Epidermal melanocyte (primary cell): ENCODE results near the gene PCSK9.
A peak's percentile ranks its signal among the peaks of the same experiment; 100 is the strongest.
"Not testable (repeated sequence)": the region's sequence is repeated elsewhere in the genome, so short reads cannot be mapped to it uniquely, and the experiment has no call there.

ENCODE experiments used
- DNase-seq: peaks from one replicate; pipeline ENCODE4 v3.0.0; 2011; ENCODE audit warnings: low spot score; ENCODE audit not compliant: insufficient read length

Gene PCSK9

DNA sequence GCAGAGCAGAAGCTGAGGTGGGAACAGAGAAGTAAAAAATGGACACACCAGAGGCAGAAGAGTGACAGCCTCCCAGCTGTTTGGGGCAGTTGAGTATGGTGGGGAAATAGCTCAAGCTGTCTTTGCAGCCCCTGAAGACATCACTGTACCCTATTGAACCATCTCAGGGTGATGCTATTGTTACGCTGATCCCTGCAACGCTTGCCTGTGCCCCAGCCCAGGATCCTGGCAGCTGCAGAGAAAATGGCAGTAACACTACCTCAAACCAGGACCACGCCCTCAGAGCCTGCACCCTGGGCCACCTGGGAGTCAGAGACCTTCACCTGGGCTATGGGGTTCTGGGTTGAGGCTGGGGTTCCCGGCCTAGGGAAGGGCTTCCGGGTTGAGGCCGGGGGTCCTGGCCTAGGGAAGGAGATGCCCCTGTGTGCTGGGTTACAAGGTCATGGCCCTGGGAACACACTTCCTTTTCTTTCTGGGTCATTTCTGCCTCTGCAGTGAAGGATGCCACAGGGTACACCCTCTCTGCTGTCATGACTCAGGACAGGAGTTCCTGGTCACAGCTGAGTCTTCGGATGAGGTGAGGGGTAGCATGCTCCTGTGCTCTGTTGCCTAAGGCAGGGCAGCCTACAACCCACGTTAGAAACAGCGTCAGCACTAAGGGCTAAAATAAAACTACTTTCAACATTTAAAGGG is 29.0 kb upstream of the PCSK9 start:
- DNase-seq, result no peak

DNA sequence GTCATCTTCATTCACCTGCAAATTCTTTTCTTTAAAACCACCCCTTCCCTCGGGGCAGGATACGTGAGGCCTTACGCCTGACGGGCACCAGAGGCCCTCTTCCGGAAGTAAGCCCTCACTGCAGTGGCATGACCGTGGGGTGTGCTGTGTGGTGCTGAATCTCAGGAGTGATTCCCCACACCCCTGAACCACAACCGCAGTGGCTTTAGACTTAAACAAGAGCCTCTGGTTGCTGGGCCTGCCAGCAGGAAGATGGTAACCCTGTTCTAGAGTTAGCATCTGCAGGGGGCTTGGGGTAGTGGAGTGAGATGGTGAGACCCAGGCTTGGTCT is 28.5 kb upstream of the PCSK9 start:
- no peak for DNase-seq

DNA sequence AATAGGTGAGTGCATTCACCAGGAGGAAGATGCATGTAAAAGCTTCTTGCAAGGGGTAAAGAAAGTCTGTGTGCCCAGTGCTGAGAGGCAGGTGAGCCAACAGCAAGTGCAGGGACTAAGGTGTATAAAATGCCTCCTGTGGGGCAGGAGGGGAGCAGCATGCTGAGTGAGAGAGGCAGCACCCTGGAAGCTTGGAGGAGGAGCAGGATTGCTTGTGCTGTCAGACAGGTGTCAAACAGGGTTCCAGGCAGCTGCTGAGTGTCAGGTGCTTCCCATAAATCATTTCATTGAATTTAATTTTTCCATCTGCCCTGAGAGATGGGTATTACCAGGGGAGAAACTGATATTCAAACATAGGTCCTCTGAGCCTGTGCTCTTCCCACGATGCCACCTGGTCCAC is 26.7 kb upstream of the PCSK9 start:
- no peak for DNase-seq

DNA sequence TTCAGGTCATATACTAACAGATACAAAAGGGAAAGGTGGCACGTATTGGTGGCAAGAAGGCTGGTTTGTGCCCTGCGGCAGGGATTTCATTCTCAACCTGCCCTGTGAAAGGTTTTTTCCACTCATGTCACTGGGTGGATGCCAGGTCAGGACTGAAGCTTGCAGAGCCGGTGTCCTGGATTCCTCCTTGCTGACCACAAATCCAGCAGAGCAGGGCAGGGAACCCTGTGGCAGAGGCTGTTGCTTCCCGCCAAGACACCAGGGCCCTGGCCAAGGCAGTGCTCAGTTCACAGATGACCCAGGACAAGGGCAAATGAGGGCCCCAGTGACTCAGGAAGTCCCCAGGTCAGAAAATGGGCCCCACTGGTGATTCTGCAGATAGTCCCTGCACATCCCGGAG is 24.2 kb upstream of the PCSK9 start:
- no peak for DNase-seq

DNA sequence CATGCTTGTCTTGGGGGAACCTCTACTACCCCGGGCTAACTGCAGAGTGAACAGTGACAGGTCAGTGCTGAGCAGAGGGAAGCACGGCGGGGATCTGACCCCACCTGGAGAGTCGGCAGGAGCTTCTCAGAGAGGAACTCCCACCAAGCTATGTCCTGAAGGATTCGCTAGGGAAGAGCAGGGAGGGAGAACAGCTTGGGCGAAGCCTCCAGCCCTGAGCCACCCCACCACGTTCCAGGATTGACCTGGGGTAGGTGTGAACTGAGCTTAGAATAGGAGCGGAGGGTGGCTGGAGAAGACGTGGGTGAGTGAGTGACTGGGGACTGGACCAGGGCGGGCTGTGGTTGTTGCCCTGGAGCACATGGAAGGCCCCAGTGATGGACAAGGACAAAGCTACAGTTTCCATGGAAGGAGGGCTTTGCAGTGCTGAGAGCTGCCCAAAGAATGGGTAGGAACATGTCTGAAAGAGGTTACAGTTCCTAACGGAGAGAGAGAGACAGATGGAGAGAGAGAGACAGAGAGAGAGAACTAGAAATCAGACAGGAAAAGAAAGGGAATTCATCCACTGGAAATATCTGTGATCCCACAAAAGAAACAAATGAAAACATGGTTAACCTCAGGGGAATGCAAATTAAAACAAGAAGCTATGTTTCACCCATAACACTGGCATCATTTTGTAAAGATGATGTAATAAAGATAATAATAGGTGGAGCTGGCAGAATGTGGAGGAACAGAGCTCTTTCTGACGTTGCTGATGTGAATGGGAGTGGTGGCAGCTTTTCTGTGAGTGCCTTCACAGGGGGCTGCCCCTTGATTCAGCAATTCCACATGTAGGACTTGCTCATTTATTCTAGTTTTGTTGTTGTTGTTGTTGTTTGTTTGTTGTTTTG is 23.4 kb upstream of the PCSK9 start:
- DNase-seq, result no peak

DNA sequence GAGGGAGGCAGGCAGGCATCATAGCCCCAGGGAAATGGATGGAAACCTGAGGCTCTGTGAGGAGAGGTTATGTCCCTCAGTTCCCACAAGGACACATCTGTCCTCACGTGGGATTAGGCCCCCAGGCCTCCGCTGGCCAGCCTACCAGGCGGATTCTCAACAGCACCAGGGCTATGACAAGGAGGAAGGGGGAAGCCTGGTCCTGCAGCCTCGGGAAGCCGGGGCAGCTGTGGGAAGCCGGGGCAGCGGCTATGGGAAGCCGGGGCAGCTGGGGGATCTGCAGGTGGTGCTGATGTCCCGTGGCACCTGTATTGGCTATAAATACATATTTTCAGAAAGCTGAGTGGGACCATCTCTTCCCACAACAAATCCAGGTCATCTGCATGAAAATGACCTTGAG is 21.0 kb upstream of the PCSK9 start:
- DNase-seq, result no peak

DNA sequence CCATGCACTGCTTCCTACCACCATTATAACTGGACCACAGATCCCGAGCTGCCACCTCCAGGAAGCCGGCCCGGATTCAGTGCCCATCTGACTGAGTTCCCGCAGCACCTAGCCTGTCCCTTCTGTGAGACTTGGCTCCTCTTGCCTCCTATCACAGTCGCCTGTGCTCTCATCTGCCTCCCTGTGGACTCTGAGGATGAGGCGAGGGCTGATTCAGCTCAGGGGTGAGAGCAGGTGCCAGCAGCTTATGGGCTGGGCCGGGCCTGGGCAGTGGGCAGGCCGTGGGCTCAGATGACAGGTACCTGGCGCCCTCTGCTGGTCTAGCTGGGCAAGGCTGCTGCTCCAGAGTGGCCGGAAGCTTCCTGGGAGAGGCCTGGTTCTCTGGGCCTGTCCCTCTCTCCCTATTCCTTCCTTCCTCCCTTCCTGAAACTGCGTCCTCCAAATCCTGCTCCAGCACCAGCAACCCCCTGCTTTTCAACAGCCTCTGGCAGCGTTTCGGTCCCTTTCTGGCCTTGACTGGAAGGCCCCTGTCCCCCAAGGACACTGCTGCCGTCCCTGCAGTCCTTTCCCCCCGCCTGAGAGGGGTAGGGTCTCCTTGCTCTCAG is 17.3 kb upstream of the PCSK9 start:
- DNase-seq, result peak; percentile 75

DNA sequence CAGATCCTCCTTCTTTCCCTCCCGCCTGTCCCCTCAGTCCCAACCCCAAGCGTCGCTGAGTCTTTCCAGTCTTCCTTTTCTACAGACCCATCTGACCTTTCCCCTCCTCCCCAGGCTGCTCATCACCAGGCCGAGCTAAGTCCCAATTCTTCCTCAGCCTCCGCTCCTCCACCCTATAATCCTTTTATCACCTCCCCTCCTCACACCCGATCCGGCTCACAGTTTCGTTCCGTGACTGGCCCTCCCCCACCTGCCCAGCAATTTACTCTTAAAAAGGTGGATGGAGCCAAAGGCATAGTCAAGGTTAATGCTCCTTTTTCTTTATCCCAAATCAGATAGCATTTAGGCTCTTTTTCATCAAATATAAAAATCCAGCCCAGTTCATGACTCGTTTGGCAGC is 15.2 kb upstream of the PCSK9 start:
- not testable (repeated sequence) for DNase-seq

DNA sequence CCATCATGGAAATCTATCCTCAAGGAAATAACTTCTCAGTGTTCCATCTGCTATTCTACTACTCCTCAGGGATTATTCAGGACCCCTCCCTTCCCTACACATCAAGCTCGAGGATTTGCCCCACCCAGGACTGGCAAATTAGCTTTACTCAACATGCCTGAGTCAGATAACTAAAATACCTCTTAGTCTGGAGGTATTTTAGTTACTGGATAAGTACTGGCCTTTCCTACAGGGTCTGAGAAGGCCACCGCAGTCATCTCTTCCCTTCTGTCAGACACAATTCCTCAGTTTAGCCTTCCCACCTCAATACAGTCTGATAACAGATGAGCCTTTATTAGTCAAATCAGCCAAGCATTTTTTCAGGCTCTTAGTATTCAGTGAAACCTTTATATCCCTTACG is 12.7 kb upstream of the PCSK9 start:
- not testable (repeated sequence) for DNase-seq

DNA sequence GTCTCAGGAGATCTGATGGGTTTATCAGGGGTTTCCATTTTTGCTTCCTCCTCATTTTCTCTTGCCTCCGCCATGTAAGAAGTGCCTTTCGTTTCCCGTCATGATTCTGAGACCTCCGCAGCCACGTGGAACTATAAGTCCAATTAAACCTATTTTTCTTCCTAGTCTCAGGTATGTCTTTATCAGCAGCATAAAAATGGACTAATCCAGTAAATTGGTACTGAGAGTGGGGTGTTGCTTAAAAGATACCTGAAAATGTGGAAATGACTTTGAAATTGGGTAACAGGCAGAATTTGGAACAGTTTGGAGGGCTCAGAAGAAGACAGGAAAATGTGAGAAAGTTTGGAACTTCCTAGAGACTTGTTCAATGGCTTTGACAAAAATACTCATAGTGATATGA is 8.2 kb upstream of the PCSK9 start:
- not testable (repeated sequence) for DNase-seq

DNA sequence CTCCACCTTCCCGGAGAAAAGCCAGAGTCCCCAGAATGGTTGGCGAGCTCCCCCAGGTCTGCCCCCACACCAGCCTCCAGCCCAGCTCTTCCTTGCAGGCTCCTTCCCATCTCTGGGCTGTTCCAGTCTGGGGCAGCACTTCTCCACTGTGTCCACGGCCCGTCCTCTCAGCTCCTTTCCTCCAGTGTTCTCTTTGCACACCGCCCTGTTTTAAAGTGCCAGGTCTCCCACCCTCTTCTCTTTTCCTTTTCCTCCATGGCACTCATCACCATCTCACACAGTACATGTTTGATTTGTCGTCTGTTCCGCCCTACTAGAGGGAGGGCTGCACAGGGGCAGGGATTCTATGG is 6.1 kb upstream of the PCSK9 start:
- DNase-seq, result no peak

DNA sequence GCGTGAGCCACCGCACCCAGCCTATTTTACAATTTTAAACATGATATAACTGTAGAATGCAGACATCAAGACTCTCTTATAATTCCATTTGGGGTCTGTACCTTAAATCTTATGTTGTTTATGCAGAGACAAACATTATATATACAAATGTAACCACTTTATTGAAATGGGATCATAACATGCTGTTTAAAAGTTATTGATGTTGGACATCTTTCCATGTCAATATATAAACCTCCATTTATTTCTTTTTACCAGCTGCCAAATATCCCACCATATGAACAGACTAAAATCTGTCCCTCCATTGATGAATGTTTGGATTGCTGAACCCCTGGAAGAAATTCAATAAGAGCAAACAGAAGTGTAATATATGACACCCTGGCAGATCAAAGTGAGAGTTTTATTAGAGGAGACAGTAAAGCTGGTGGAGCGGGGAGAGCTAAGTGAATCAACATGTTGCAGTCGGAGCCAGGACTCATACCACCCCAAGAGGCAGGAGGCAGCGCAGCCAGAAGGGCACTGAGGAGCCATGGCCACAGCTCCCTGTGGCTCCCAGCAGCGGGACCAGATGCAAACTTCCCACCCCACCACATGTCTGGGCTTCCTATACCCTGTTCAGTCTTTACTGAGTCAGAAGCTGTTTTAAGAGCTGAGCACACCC is 4.7 kb upstream of the PCSK9 start:
- no peak for DNase-seq

DNA sequence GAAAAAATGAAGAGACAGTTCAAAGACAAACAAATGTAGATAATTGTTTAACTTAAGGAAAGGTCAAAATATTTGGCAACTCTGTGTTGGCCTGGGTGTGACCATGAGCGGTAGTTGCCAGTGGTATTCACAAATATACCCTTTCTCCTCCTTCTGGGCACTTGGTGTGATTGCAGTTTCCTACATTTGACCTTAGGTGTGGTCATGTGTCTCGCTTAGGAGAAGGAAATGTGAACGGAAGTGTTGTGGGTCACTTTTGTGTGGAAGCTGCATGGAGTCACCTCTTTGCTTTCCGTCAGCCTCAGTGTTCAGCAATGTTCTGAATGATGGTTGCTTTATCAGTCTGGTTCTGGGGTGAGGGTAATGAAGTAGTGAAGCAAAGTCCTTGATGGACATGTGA is 3.4 kb upstream of the PCSK9 start:
- no peak for DNase-seq

DNA sequence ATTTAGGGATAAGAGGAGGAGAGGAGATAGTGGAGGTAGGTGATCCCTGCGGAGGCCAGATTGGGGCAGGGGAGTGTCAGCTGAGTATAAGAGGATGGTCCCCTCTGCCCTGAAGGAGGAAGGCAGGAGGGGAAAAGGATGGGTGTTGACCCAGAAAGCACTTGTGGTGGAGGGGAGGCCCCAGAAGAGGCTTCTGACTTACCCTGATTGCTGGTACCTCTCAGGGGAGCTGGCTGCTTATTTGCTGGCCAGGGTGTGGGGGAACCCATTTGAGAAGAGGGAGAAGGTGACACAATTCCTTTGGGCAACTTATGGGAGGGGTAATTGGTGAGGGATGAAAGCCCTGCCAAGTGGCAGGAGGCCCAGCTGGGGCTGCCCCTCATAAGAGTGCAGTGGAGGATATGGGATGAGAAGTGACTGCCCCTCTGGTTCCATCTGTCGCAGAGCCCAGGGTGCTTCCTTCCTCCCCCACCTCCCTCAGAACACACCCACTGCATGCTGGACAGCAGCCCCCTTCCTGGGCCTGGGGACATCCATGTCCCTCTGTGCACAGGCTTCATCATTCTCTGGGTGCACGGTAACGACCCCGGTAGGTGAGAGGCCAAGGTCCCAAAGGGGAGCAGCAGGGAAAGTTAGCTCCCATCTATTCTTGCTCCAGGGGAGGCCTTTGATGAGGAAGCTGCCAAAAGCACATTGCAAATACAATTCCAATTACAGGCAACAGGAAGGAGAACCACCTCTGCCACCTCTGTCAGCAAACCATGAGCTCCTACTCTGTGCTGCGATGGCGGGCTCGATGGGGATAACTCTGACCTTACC is 1.4 kb upstream of the PCSK9 start:
- no peak for DNase-seq

DNA sequence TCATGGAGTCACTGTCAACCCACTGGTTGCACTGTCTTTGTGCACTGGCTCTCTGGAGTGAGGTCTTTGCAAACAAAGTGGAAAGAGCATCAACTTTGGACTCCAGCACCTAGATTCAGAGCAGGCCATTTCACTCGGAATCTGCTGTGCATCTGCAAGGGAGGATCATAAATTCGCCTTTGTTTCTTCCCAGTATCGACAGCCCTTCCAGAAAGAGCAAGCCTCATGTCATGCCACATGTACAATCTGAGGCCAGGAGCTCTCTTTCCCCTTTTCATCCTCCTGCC is 853 bp upstream of the PCSK9 start:
- DNase-seq, result no peak

DNA sequence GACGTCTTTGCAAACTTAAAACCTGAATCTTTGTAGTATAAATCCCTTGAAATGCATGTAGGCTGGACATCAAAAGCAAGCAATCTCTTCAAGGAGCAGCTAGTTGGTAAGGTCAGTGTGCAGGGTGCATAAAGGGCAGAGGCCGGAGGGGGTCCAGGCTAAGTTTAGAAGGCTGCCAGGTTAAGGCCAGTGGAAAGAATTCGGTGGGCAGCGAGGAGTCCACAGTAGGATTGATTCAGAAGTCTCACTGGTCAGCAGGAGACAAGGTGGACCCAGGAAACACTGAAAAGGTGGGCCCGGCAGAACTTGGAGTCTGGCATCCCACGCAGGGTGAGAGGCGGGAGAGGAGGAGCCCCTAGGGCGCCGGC is 390 bp upstream of the PCSK9 start:
- DNase-seq, result no peak

DNA sequence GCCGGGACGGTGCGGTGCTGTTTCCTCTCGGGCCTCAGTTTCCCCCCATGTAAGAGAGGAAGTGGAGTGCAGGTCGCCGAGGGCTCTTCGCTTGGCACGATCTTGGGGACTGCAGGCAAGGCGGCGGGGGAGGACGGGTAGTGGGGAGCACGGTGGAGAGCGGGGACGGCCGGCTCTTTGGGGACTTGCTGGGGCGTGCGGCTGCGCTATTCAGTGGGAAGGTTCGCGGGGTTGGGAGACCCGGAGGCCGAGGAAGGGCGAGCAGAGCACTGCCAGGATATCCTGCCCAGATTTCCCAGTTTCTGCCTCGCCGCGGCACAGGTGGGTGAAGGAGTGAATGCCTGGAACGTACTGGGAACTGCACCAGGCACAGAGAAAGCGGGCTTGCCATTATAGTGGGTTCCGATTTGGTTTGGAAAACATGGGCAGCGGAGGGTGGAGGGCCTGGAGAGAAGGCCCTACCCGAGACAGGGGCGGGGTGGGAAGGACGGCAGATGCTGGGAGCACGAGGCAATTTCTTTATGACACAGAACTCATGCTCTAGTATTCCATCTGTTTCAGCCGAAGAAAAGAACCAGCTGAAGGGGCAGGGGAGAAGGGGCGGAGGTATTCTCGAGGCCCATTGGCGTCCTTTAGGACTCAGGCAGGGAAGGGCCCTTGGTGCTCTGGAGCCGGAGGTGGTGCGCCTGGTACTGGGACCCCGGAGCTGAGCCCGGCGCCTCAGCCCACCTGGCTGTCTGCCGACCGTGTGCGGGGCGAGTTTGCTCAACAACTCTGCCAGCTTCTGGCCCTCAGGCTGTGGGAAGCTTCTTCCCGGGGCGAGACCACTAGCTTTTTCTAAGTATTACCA is 960 bp downstream of the PCSK9 start:
- no peak for DNase-seq

DNA sequence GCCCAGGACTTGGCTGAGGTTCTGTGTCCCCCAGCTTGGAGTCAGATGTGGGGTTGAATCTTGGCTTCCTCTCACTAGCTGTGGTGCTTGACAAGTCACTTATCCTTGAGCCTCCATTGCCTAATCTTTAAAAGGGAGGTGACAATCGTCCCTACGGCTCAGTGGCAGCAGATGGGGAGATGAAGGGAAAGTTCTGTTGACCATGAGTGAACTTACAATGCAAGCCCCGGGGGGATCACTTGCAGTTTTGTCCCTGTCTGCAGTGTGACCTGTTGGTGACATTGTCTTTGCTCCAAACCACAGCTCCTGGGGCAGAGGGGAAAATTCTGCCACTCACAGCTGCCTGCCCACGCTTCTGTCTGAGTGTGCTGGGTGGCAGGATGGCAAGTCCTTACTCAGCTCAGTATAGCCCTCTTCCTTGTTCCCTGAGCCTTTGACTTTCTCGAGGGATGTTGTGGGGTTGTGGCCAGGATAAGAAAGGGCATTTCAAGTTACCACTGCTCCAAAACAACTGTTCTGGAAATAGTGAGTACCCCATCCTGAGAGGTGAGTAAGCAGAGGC is 1.7 kb downstream of the PCSK9 start:
- DNase-seq, result no peak

DNA sequence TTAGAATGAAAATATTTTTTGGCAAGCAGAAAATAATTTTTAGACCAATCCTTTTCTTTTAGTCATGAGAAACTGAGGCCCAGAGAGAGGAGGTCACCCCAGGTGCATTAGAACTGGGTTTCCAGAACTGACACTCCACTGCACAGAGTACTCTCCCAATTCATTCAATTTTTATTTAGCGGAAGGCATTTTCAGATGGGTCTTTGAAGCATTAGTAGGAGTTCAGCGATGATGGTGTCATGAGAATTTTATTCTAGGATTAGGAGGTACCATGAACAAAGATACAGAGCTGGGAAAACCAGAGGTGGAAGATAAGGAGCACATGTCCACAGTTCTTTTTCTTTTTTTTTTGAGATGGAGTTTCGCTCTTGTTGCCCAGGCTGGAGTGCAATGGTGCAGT is 2.3 kb downstream of the PCSK9 start:
- DNase-seq, result no peak

DNA sequence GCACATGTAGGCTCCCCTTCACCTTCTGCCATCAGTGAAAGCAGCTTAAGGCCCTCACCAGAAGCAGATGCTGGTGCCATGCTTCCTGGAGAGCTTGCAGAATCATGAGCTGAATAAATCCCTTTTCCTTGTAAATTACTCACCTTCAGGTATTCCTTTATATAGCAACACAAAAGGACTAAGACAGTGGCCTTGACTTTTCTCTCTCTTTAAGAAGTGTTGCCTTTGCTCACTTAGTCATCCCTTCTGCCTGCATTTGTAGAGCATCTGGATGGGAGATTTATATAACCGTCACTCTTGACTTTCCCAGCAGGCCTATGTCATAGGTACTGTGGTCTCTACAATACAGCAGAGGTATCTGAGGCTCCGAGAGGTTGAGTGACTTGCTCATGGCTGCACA is 3.7 kb downstream of the PCSK9 start:
- DNase-seq, result no peak
